ENCODE measurements around the gene MTCH1. TPM values are rescaled to one million over a fixed set of nuclear protein-coding genes. Genes with fewer than 3 reads are reported as not detected.

Gene MTCH1
- total RNA-seq, 1 donor from 2014 or later, result 144 TPM

DNA sequence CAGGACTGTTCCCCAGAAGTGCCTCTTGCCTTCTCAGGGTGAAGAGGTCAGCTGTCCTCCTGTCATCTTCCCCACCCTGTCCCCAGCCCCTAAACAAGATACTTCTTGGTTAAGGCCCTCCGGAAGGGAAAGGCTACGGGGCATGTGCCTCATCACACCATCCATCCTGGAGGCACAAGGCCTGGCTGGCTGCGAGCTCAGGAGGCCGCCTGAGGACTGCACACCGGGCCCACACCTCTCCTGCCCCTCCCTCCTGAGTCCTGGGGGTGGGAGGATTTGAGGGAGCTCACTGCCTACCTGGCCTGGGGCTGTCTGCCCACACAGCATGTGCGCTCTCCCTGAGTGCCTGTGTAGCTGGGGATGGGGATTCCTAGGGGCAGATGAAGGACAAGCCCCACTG lies 21.6 kb downstream of the MTCH1 start:
- Mint-ChIP-seq H3K4me1 (peaks cover 19% of the 10 kb centered on the region), H3K36me3 (peaks cover 6% of the 10 kb centered on the region), H3K4me3 (no peak overlapping the region)

GRCh38 chr6:36963451-36964290 lies 22.3 kb downstream of the MTCH1 start:
- Histone ChIP-seq H3K9me3 (ENCODE audit: low read depth) (no peaks in the 10 kb centered on the region), H3K27ac (no peak overlapping the region), H3K36me3 (no peaks in the 10 kb centered on the region), H4K20me1 (ENCODE audit: low read depth) (no peaks in the 10 kb centered on the region), H3F3A (ENCODE audit: low read depth) (peaks cover 14% of the 10 kb centered on the region), H3K4me3 (no peak overlapping the region), H3K27me3 (no peaks in the 10 kb centered on the region), H3K9ac (no peak overlapping the region), H3K4me2 (peak overlapping the region; percentile 43), H3K79me2 (ENCODE audit: low read depth) (no peaks in the 10 kb centered on the region), H3K4me1 (peaks cover 4% of the 10 kb centered on the region), H2AFZ (replicated peaks) (peak overlapping the region; percentile 84)
- no peak overlapping the region for H3K4me3 Mint-ChIP-seq
- H3K27me3 Mint-ChIP-seq (ENCODE audit: insufficient read depth, low read depth), result peaks cover 5% of the 10 kb centered on the region
- no peak for TF ChIP-seq EZH2 (IDR thresholded peaks at IDR 0.05)
- TF ChIP-seq EZH2phosphoT487 (IDR thresholded peaks at IDR 0.05), result no peak
- no peak for TF ChIP-seq CTCF (IDR thresholded peaks at IDR 0.05)
- H3K9me3 Mint-ChIP-seq, result no peaks in the 10 kb centered on the region
- peak overlapping the region; percentile 50 for H3K27ac Mint-ChIP-seq
- peaks cover 4% of the 10 kb centered on the region for H3K36me3 Mint-ChIP-seq
- DNase-seq (ENCODE audit: low spot score), result no peak
- peaks cover 19% of the 10 kb centered on the region for H3K4me1 Mint-ChIP-seq

More for the DNA sequence above, 21.6 kb downstream of the MTCH1 start:
- H3K79me2 ChIP-seq (ENCODE audit: low read depth), result no peaks in the 10 kb centered on the region
- H3K27me3 ChIP-seq, result no peaks in the 10 kb centered on the region
- peaks cover 14% of the 10 kb centered on the region for H3F3A ChIP-seq (ENCODE audit: low read depth)
- peak overlapping the region; percentile 74 for H3K27ac Mint-ChIP-seq
- no peak overlapping the region for H2AFZ ChIP-seq (replicated peaks)
- H3K27ac ChIP-seq, result no peak overlapping the region
- H4K20me1 ChIP-seq (ENCODE audit: low read depth), result no peaks in the 10 kb centered on the region
- peaks cover 5% of the 10 kb centered on the region for H3K27me3 Mint-ChIP-seq (ENCODE audit: insufficient read depth, low read depth)
- no peak overlapping the region for H3K9ac ChIP-seq
- H3K4me1 ChIP-seq, result peaks cover 4% of the 10 kb centered on the region
- no peak overlapping the region for H3K4me2 ChIP-seq
- no peaks in the 10 kb centered on the region for H3K36me3 ChIP-seq
- H3K9me3 ChIP-seq (ENCODE audit: low read depth), result no peaks in the 10 kb centered on the region
- H3K9me3 Mint-ChIP-seq, result no peaks in the 10 kb centered on the region
- H3K4me3 ChIP-seq, result no peak overlapping the region
- no peak for TF ChIP-seq EZH2 (IDR thresholded peaks at IDR 0.05)
- no peak for TF ChIP-seq EZH2phosphoT487 (IDR thresholded peaks at IDR 0.05)
- no peak for TF ChIP-seq CTCF (IDR thresholded peaks at IDR 0.05)
- DNase-seq (ENCODE audit: low spot score), result no peak

- peaks cover 2% of the 10 kb centered on the region for H3K36me3 Mint-ChIP-seq
- no peak overlapping the region for H3K9ac ChIP-seq
- no peaks in the 10 kb centered on the region for H3K9me3 Mint-ChIP-seq
- H3K27ac ChIP-seq, result no peak overlapping the region
- H3K4me2 ChIP-seq, result peak overlapping the region; percentile 43
- no peaks in the 10 kb centered on the region for H3K79me2 ChIP-seq (ENCODE audit: low read depth)
- peak overlapping the region; percentile 74 for H3K27ac Mint-ChIP-seq
- H4K20me1 ChIP-seq (ENCODE audit: low read depth), result no peaks in the 10 kb centered on the region
- peaks cover 19% of the 10 kb centered on the region for H3K4me1 Mint-ChIP-seq
- H3K4me3 ChIP-seq, result no peak overlapping the region
- no peak for TF ChIP-seq EZH2 (IDR thresholded peaks at IDR 0.05)
- H3K9me3 ChIP-seq (ENCODE audit: low read depth), result no peaks in the 10 kb centered on the region
- peak; percentile 89 for DNase-seq (ENCODE audit: low spot score)
- no peaks in the 10 kb centered on the region for H3K36me3 ChIP-seq
- peaks cover 6% of the 10 kb centered on the region for H3K27me3 Mint-ChIP-seq (ENCODE audit: insufficient read depth, low read depth)
- no peaks in the 10 kb centered on the region for H3K27me3 ChIP-seq
- peaks cover 14% of the 10 kb centered on the region for H3F3A ChIP-seq (ENCODE audit: low read depth)
- H3K4me3 Mint-ChIP-seq, result peak overlapping the region; percentile 44
- peaks cover 4% of the 10 kb centered on the region for H3K4me1 ChIP-seq
- peak overlapping the region; percentile 84 for H2AFZ ChIP-seq (replicated peaks)
These were observed 23.1 kb downstream of the MTCH1 start for GRCh38 chr6:36962874-36963273.
